GM19351 (cell line): Measurements from ENCODE around the gene NFIA.

Experiments used
- ATAC-seq: cut with Tn5 transposase; IDR thresholded peaks from one replicate; pipeline ENCODE4 v1.9.1; 2021; ENCODE audit warnings: mild to moderate bottlenecking, moderate library complexity; ENCODE audit not compliant: unreplicated experiment

NFIA gene

GRCh38 chr1:61082311-61083012 lies at the start of gene NFIA:
TSS of gene NFIA (plus strand) at chr1:61082561.
- no peak for ATAC-seq

GRCh38 chr1:61035880-61036279 lies 46.5 kb upstream of the NFIA start:
- no peak for ATAC-seq

- no peak for ATAC-seq
These were observed 39.8 kb upstream of the NFIA start for GRCh38 chr1:61042466-61043009.

- ATAC-seq = peak; percentile 90
These were observed 39.1 kb upstream of the NFIA start for GRCh38 chr1:61043010-61043820.

- no peak for ATAC-seq
These were observed 35.9 kb upstream of the NFIA start for GRCh38 chr1:61046434-61046833.

GRCh38 chr1:61047061-61047460 lies 35.3 kb upstream of the NFIA start:
- ATAC-seq = no peak

GRCh38 chr1:61049850-61050540 lies 32.4 kb upstream of the NFIA start:
- peak; percentile 85 for ATAC-seq

- ATAC-seq = peak; percentile 17
These were observed 31.6 kb upstream of the NFIA start for GRCh38 chr1:61050541-61051442.

- no peak for ATAC-seq
These were observed 31.0 kb upstream of the NFIA start for GRCh38 chr1:61051443-61051718.

GRCh38 chr1:61051719-61052394 lies 30.5 kb upstream of the NFIA start:
- ATAC-seq = no peak

- no peak for ATAC-seq
These were observed 29.8 kb upstream of the NFIA start for GRCh38 chr1:61052395-61053225.

- ATAC-seq = no peak
These were observed 29.1 kb upstream of the NFIA start for GRCh38 chr1:61053226-61053711.

- no peak for ATAC-seq
These were observed 28.4 kb upstream of the NFIA start for GRCh38 chr1:61053712-61054600.

- no peak for ATAC-seq
These were observed 27.8 kb upstream of the NFIA start for GRCh38 chr1:61054601-61054993.

- ATAC-seq = no peak
These were observed 27.2 kb upstream of the NFIA start for GRCh38 chr1:61055110-61055614.

GRCh38 chr1:61056196-61056572 lies 26.2 kb upstream of the NFIA start:
- ATAC-seq = no peak

- no peak for ATAC-seq
These were observed 25.6 kb upstream of the NFIA start for GRCh38 chr1:61056573-61057439.
